H9 (cell line): ENCODE data around the gene ACBD6. TPM values are rescaled to one million over a fixed set of nuclear protein-coding genes. Genes with fewer than 3 reads are reported as not detected.

Source experiments
- DNase-seq: peaks from one replicate; pipeline ENCODE4 v3.0.0-alpha.2; 2017
- H2AFZ ChIP-seq: one replicate; pipeline ENCODE4 v1.6.1; 2013; ENCODE audit warnings: mild to moderate bottlenecking, low read length, control low read depth, moderate library complexity
- H2AK5ac ChIP-seq: 2 replicates; pipeline ENCODE4 v1.6.1; 2013; ENCODE audit warnings: low read length, control low read depth, mixed read lengths; ENCODE audit not compliant: insufficient read length
- H2BK120ac ChIP-seq: one replicate; pipeline ENCODE4 v1.6.1; 2013; ENCODE audit warnings: low read depth, mild to moderate bottlenecking, low read length, control low read depth, inconsistent platforms; ENCODE audit not compliant: poor library complexity, severe bottlenecking
- H2BK12ac ChIP-seq: 2 replicates; pipeline ENCODE4 v1.6.1; 2013; ENCODE audit warnings: low read length, control low read depth, mixed read lengths, low read depth; ENCODE audit not compliant: insufficient read length
- H2BK15ac ChIP-seq: 2 replicates; pipeline ENCODE4 v1.6.1; 2013; ENCODE audit warnings: low read depth, low read length, control low read depth
- H2BK20ac ChIP-seq: one replicate; pipeline ENCODE4 v1.6.1; 2013; ENCODE audit warnings: low read depth, mild to moderate bottlenecking, low read length, control low read depth, inconsistent platforms; ENCODE audit not compliant: poor library complexity, severe bottlenecking
- H2BK5ac ChIP-seq: 2 replicates; pipeline ENCODE4 v1.6.1; 2013; ENCODE audit warnings: low read length, control low read depth, mixed read lengths; ENCODE audit not compliant: insufficient read length
- H3K14ac ChIP-seq: 2 replicates; pipeline ENCODE4 v1.6.1; 2013; ENCODE audit warnings: low read length, control low read depth; ENCODE audit not compliant: insufficient read depth
- H3K18ac ChIP-seq: 2 replicates; pipeline ENCODE4 v1.6.1; 2013; ENCODE audit warnings: low read depth, mild to moderate bottlenecking, mixed read lengths, low read length, control low read depth; ENCODE audit not compliant: insufficient read length
- H3K23ac ChIP-seq: 2 replicates; pipeline ENCODE4 v1.6.1; 2013; ENCODE audit warnings: low read length, control low read depth, mixed read lengths, low read depth; ENCODE audit not compliant: insufficient read length
- H3K23me2 ChIP-seq: 2 replicates; pipeline ENCODE4 v1.6.1; 2013; ENCODE audit warnings: low read depth, mild to moderate bottlenecking, mixed read lengths, low read length, control low read depth; ENCODE audit not compliant: insufficient read length, poor library complexity, severe bottlenecking
- H3K27ac ChIP-seq: 2 replicates; pipeline ENCODE4 v1.5.1; 2013; ENCODE audit warnings: low read length, control low read depth, mixed read lengths, low read depth; ENCODE audit not compliant: insufficient read length
- H3K27me3 ChIP-seq: 2 replicates; pipeline ENCODE4 v1.6.1; 2013; ENCODE audit warnings: low read length, control low read depth, inconsistent platforms; ENCODE audit not compliant: insufficient read depth
- H3K4ac ChIP-seq: 2 replicates; pipeline ENCODE4 v1.6.1; 2013; ENCODE audit warnings: low read depth, mild to moderate bottlenecking, control low read depth, inconsistent platforms, low read length, moderate library complexity
- H3K4me1 ChIP-seq: 2 replicates; pipeline ENCODE4 v1.6.1; 2013; ENCODE audit warnings: low read length, control low read depth, inconsistent platforms; ENCODE audit not compliant: insufficient read depth
- H3K4me2 ChIP-seq: 2 replicates; pipeline ENCODE4 v1.6.1; 2013; ENCODE audit warnings: low read length, control low read depth, mixed read lengths; ENCODE audit not compliant: insufficient read length, insufficient read depth
- H3K56ac ChIP-seq: 2 replicates; pipeline ENCODE4 v1.6.1; 2013; ENCODE audit warnings: low read depth, mild to moderate bottlenecking, mixed read lengths, low read length, control low read depth; ENCODE audit not compliant: insufficient read length
- H3K79me1 ChIP-seq: 2 replicates; pipeline ENCODE4 v1.6.1; 2013; ENCODE audit warnings: low read depth, mild to moderate bottlenecking, moderate library complexity, low read length, control low read depth, inconsistent platforms; ENCODE audit not compliant: insufficient read depth, poor library complexity, severe bottlenecking
- H3K79me2 ChIP-seq: 2 replicates; pipeline ENCODE4 v1.6.1; 2013; ENCODE audit warnings: low read length, control low read depth, inconsistent platforms; ENCODE audit not compliant: insufficient read depth
- H3K9ac ChIP-seq: 2 replicates; pipeline ENCODE4 v1.6.1; 2013; ENCODE audit warnings: low read length, control low read depth, mixed read lengths; ENCODE audit not compliant: insufficient read length; ENCODE audit errors: extremely low read depth
- H3K9me3 ChIP-seq: one replicate; pipeline ENCODE4 v1.6.1; 2013; ENCODE audit warnings: low read depth, low read length, inconsistent platforms; ENCODE audit not compliant: control insufficient read depth
- H3T11ph ChIP-seq: one replicate; pipeline ENCODE4 v1.6.1; 2013; ENCODE audit warnings: mild to moderate bottlenecking, low read length, control low read depth, inconsistent platforms
- H4K20me1 ChIP-seq: one replicate; pipeline ENCODE4 v1.6.1; 2013; ENCODE audit not compliant: control insufficient read depth, insufficient read length, insufficient read depth
- H4K5ac ChIP-seq: 2 replicates; pipeline ENCODE4 v1.6.1; 2013; ENCODE audit warnings: low read depth, mild to moderate bottlenecking, mixed read lengths, low read length, control low read depth; ENCODE audit not compliant: insufficient read length
- H4K8ac ChIP-seq: replicated peaks from 2 replicates; pipeline ENCODE4 v1.6.1; 2013; ENCODE audit warnings: low read length, control low read depth, mixed read lengths, low read depth; ENCODE audit not compliant: insufficient read length
- H4K91ac ChIP-seq: 2 replicates; pipeline ENCODE4 v1.6.1; 2013; ENCODE audit warnings: low read depth, mild to moderate bottlenecking, moderate library complexity, mixed read lengths, low read length, control low read depth; ENCODE audit not compliant: insufficient read length
- H3K27ac Mint-ChIP-seq, 3 experiments: 2 replicates in 2 of 3; 3 replicates in 1 of 3; pipeline ENCODE4 v1.8.0; 2020 to 2021; ENCODE audit warnings: mixed read lengths in 3 of 3, mild to moderate bottlenecking in 1 of 3, moderate library complexity in 1 of 3
- H3K27me3 Mint-ChIP-seq: 2 replicates; pipeline ENCODE4 v1.8.0; 2021; ENCODE audit warnings: low read depth, mild to moderate bottlenecking, moderate library complexity, mixed read lengths
- H3K36me3 Mint-ChIP-seq, 3 experiments: 2 replicates in 2 of 3; 3 replicates in 1 of 3; pipeline ENCODE4 v1.8.0; 2020 to 2021; ENCODE audit warnings: low read depth in 3 of 3, mixed read lengths in 3 of 3; ENCODE audit not compliant: insufficient read depth in 1 of 3
- H3K4me1 Mint-ChIP-seq, 2 experiments: 2 replicates each; pipeline ENCODE4 v1.8.0; 2020; ENCODE audit warnings: mixed read lengths in 2 of 2
- H3K4me3 Mint-ChIP-seq, 2 experiments: 2 replicates in 1 of 2; 3 replicates in 1 of 2; pipeline ENCODE4 v1.8.0; 2020 to 2021; ENCODE audit warnings: mild to moderate bottlenecking in 2 of 2, mixed read lengths in 2 of 2, moderate library complexity in 1 of 2
- H3K9me3 Mint-ChIP-seq, 2 experiments: 2 replicates in 1 of 2; 3 replicates in 1 of 2; pipeline ENCODE4 v1.8.0; 2020; ENCODE audit warnings: mild to moderate bottlenecking in 2 of 2, mixed read lengths in 2 of 2, moderate library complexity in 1 of 2
- CTCF ChIP-seq: fragments of 200-600 bp; sonication (generic); conservative IDR thresholded peaks from 3 replicates; pipeline ENCODE4 v1.8.0; 2021; ENCODE audit warnings: antibody characterized with exemption, mild to moderate bottlenecking
- whole genome bisulfite sequencing: extraction: QIAGEN DNeasy Blood & Tissue Kit; methylation state at CpG from one replicate; pipeline ENCODE4 v1.1.7; 2013; ENCODE audit warnings: missing lambda C conversion rate, low lambda C conversion rate, mixed read lengths; ENCODE audit not compliant: insufficient read length; ENCODE audit errors: extremely low coverage; 5-methylcytosine and 5-hydroxymethylcytosine counted together
- total RNA-seq: library from RNA; stranded (reverse); gene quantifications from 2 replicates; pipeline ENCODE4 v1.2.1, GENCODE V29; 2021

ACBD6 gene
- total RNA-seq, 1 experiment from 2014 or later: 51.4 TPM

GRCh38 chr1:180311011-180311730 lies 191.2 kb downstream of the ACBD6 start:
- no peak overlapping the region for H3K27ac ChIP-seq
- H3K27me3 Mint-ChIP-seq: no peaks in the 10 kb centered on the region
- H4K20me1 ChIP-seq: no peaks in the 10 kb centered on the region
- peaks cover 0 to 2% (median 2%) of the 10 kb centered on the region in 3 experiments; a peak in 4 of 7 replicates for H3K36me3 Mint-ChIP-seq
- H2BK15ac ChIP-seq: no peak overlapping the region
- H3K18ac ChIP-seq: no peak overlapping the region
- H4K5ac ChIP-seq: no peak overlapping the region
- H3K4ac ChIP-seq: no peak overlapping the region
- H3K27me3 ChIP-seq: no peaks in the 10 kb centered on the region
- H3K9ac ChIP-seq: no peak overlapping the region
- H3K14ac ChIP-seq: no peak overlapping the region; the same call in 1 of the 2 replicates
- no CpG with 5 or more reads among the region's 4 CpGs for WGBS
- no peak overlapping the region for H2BK5ac ChIP-seq
- no peak for DNase-seq
- H2AK5ac ChIP-seq: no peak overlapping the region
- no peak overlapping the region for H3K4me3 Mint-ChIP-seq
- no peak overlapping the region for H3K23ac ChIP-seq
- H2AFZ ChIP-seq: no peak overlapping the region
- no peak overlapping the region for H3T11ph ChIP-seq
- H3K9me3 Mint-ChIP-seq: no peaks in the 10 kb centered on the region
- no peaks in the 10 kb centered on the region for H3K23me2 ChIP-seq
- no peak overlapping the region for H4K91ac ChIP-seq
- H3K27ac Mint-ChIP-seq: peak overlapping the region in 1 of 3 experiments; percentile 29; a peak in 1 of 7 replicates
- no peak overlapping the region for H2BK12ac ChIP-seq
- no peak overlapping the region for H3K4me2 ChIP-seq
- peaks cover 2% of the 10 kb centered on the region; the same call in 1 of the 2 replicates for H3K4me1 ChIP-seq
- no peaks in the 10 kb centered on the region for H3K79me1 ChIP-seq
- H2BK120ac ChIP-seq: no peak overlapping the region
- H4K8ac ChIP-seq: no peak overlapping the region
- H2BK20ac ChIP-seq: no peak overlapping the region
- H3K9me3 ChIP-seq: no peaks in the 10 kb centered on the region
- no peak overlapping the region for H3K56ac ChIP-seq
- peaks cover 10 to 12% of the 10 kb centered on the region in 2 experiments for H3K4me1 Mint-ChIP-seq
- H3K79me2 ChIP-seq: no peaks in the 10 kb centered on the region
- no peak for TF ChIP-seq CTCF
